ENCODE data around the gene NHS.

GRCh38 chrX:17369309-17369708, 5.7 kb upstream of the NHS start:
- TF ChIP-seq CTCF (IDR thresholded peaks at IDR 0.05; ENCODE audit: low read length) (no peak), EZH2 (IDR thresholded peaks at IDR 0.05; ENCODE audit: borderline replicate concordance, low read length) (no peak)

Data from OCI-LY1 (cell line).